ENCODE measurements around the gene APLF. TPM values are rescaled to one million over a fixed set of nuclear protein-coding genes. Genes with fewer than 3 reads are reported as not detected.

Gene APLF
- total RNA-seq, 2 donors from 2014 or later: 4.9 to 5.8 TPM

GRCh38 chr2:68605939-68606338, 138.6 kb downstream of the APLF start:
- H3K9me3 ChIP-seq: peaks cover 9% of the 10 kb centered on the region

GRCh38 chr2:68606759-68607158, 139.4 kb downstream of the APLF start:
- Histone ChIP-seq H3K9me3 (peaks cover 9% of the 10 kb centered on the region), H3K4me3 (no peak overlapping the region), H3K27ac (no peak overlapping the region), H3K4me1 (ENCODE audit: control insufficient read depth in 1 of 2, low read depth in 2 of 2) (no peaks in the 10 kb centered on the region), H3K27me3 (replicated peaks; ENCODE audit: insufficient read depth) (no peaks in the 10 kb centered on the region), H3K36me3 (no peaks in the 10 kb centered on the region)
- no peak for TF ChIP-seq CTCF (IDR thresholded peaks at IDR 0.05)
- DNase-seq (ENCODE audit: low spot score) (no peak), ATAC-seq (ENCODE audit: insufficient number of reproducible peaks, low FRiP score, low read depth) (no peak)

More at GRCh38 chr2:68605939-68606338, 138.6 kb downstream of the APLF start:
- no peaks in the 10 kb centered on the region for H3K27me3 ChIP-seq (replicated peaks; ENCODE audit: insufficient read depth)
- no peak overlapping the region for H3K27ac ChIP-seq
- H3K36me3 ChIP-seq: no peaks in the 10 kb centered on the region
- no peak for DNase-seq (ENCODE audit: low spot score)
- H3K4me1 ChIP-seq (ENCODE audit: control insufficient read depth in 1 of 2, low read depth in 2 of 2): no peaks in the 10 kb centered on the region
- no peak for ATAC-seq (ENCODE audit: insufficient number of reproducible peaks, low FRiP score, low read depth)
- TF ChIP-seq CTCF (IDR thresholded peaks at IDR 0.05): no peak
- no peak overlapping the region for H3K4me3 ChIP-seq

GRCh38 chr2:68607837-68608236, 140.5 kb downstream of the APLF start:
- Histone ChIP-seq H3K36me3 (no peaks in the 10 kb centered on the region), H3K4me3 (no peak overlapping the region), H3K27ac (no peak overlapping the region), H3K9me3 (peaks cover 9% of the 10 kb centered on the region), H3K27me3 (replicated peaks; ENCODE audit: insufficient read depth) (no peaks in the 10 kb centered on the region), H3K4me1 (ENCODE audit: control insufficient read depth in 1 of 2, low read depth in 2 of 2) (no peaks in the 10 kb centered on the region)
- no peak for DNase-seq (ENCODE audit: low spot score)
- no peak for TF ChIP-seq CTCF (IDR thresholded peaks at IDR 0.05)
- ATAC-seq (ENCODE audit: insufficient number of reproducible peaks, low FRiP score, low read depth): no peak

GRCh38 chr2:68612765-68613519, 145.6 kb downstream of the APLF start:
- no peak overlapping the region for H3K4me3 ChIP-seq
- ATAC-seq (ENCODE audit: insufficient number of reproducible peaks, low FRiP score, low read depth) (no peak), DNase-seq (ENCODE audit: low spot score) (no peak)
- H3K27ac ChIP-seq: no peak overlapping the region
- no peaks in the 10 kb centered on the region for H3K36me3 ChIP-seq
- no peaks in the 10 kb centered on the region for H3K4me1 ChIP-seq (ENCODE audit: control insufficient read depth in 1 of 2, low read depth in 2 of 2)
- H3K27me3 ChIP-seq (replicated peaks; ENCODE audit: insufficient read depth): no peaks in the 10 kb centered on the region
- peaks cover 5% of the 10 kb centered on the region for H3K9me3 ChIP-seq
- TF ChIP-seq CTCF (IDR thresholded peaks at IDR 0.05): no peak

GRCh38 chr2:68620772-68621171, 153.4 kb downstream of the APLF start:
- TF ChIP-seq CTCF (IDR thresholded peaks at IDR 0.05): no peak
- Histone ChIP-seq H3K4me1 (ENCODE audit: control insufficient read depth in 1 of 2, low read depth in 2 of 2) (no peaks in the 10 kb centered on the region), H3K9me3 (no peaks in the 10 kb centered on the region), H3K27ac (no peak overlapping the region), H3K36me3 (no peaks in the 10 kb centered on the region), H3K4me3 (no peak overlapping the region), H3K27me3 (replicated peaks; ENCODE audit: insufficient read depth) (no peaks in the 10 kb centered on the region)
- DNase-seq (ENCODE audit: low spot score) (no peak), ATAC-seq (ENCODE audit: insufficient number of reproducible peaks, low FRiP score, low read depth) (no peak)

Measured in thoracic aorta (tissue), 2 donors.